Skeletal muscle satellite cell (primary cell): ENCODE results near the gene ARL5C. TPM values are rescaled to one million over a fixed set of nuclear protein-coding genes. Genes with fewer than 3 reads are reported as not detected.

Experiments used
- H3K27me3 ChIP-seq: 2 replicates; pipeline ENCODE4 v1.7.0; 2013; ENCODE audit warnings: low read length; ENCODE audit not compliant: control insufficient read depth, insufficient read depth
- H3K36me3 ChIP-seq: 2 replicates; pipeline ENCODE4 v1.7.0; 2013; ENCODE audit warnings: mild to moderate bottlenecking, control low read depth, low read length; ENCODE audit not compliant: insufficient read depth
- H3K4me1 ChIP-seq: 2 replicates; pipeline ENCODE4 v1.7.0; 2013; ENCODE audit warnings: low read length; ENCODE audit not compliant: control insufficient read depth, insufficient read depth
- H3K4me2 ChIP-seq: 2 replicates; pipeline ENCODE4 v1.7.0; 2013; ENCODE audit warnings: mild to moderate bottlenecking, low read length
- H3K4me3 ChIP-seq: 2 replicates; pipeline ENCODE4 v1.7.0; 2013; ENCODE audit warnings: low read length
- H3K9ac ChIP-seq: 2 replicates; pipeline ENCODE4 v1.7.0; 2013; ENCODE audit warnings: mild to moderate bottlenecking, low read depth, low read length, moderate library complexity
- H3K9me3 ChIP-seq: replicated peaks from 2 replicates; pipeline ENCODE4 v1.7.0; 2013; ENCODE audit warnings: mild to moderate bottlenecking, control low read depth, low read length
- total RNA-seq: library from RNA; depleted of rRNA; stranded (reverse); fragments of >200 nt; gene quantifications from 2 replicates; pipeline ENCODE4 v1.2.3, GENCODE V29; 2012; rRNA removed

The ARL5C gene
- not detected in 2 replicates for total RNA-seq

DNA sequence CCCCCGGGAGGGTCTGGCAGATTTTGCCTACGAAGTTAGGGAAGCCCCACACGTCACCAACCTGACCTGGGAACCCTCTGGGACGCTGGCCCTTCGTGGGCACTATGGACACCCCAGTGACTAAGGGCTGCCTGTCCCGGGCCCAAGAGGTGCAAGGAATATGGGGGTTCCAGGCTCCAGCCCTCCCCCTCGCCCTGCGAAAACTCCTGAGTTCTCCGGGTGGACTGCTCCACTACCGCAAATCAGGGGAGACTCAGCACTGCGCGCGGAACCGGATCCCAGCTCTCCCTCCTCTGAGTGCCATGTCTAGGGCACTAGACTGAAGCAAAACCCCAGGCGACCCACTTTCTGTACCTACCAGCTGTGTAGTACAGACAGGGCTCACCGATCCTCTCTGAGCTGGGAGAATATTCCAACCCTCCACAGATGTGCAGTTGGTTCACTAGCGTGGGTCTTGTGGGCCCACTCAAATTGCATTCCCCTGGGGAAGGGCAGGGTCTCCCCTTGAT is at the start of gene ARL5C:
TSS of gene ARL5C (minus strand) at position 321 of the 509 bp plus-strand sequence. CDS start 401 bp downstream, outside the sequence.
- H3K4me2 ChIP-seq, result peak within 1 kb of the TSS; percentile 77
- peak within 1 kb of the TSS; percentile 24 for H3K9ac ChIP-seq
- H3K9me3 ChIP-seq, result no peaks in the 10 kb centered on the region
- peaks cover 40% of the 10 kb centered on the region for H3K27me3 ChIP-seq
- no peaks in the 10 kb centered on the region for H3K36me3 ChIP-seq
- H3K4me1 ChIP-seq, result peaks cover 4% of the 10 kb centered on the region
- peak within 1 kb of the TSS; percentile 69 for H3K4me3 ChIP-seq

GRCh38 chr17:39213852-39214251 is 47.9 kb upstream of the ARL5C start:
- Histone ChIP-seq H3K9me3 (no peaks in the 10 kb centered on the region), H3K4me3 (no peak overlapping the region), H3K4me1 (peaks cover 25% of the 10 kb centered on the region), H3K4me2 (no peak overlapping the region), H3K36me3 (no peaks in the 10 kb centered on the region), H3K27me3 (peaks cover 17% of the 10 kb centered on the region), H3K9ac (no peak overlapping the region)

GRCh38 chr17:39212841-39213480 is 47.0 kb upstream of the ARL5C start:
- no peak overlapping the region for H3K4me3 ChIP-seq
- H3K4me2 ChIP-seq, result no peak overlapping the region
- H3K36me3 ChIP-seq, result no peaks in the 10 kb centered on the region
- H3K27me3 ChIP-seq, result peaks cover 15% of the 10 kb centered on the region
- no peak overlapping the region for H3K9ac ChIP-seq
- no peaks in the 10 kb centered on the region for H3K9me3 ChIP-seq
- H3K4me1 ChIP-seq, result peaks cover 34% of the 10 kb centered on the region

GRCh38 chr17:39212195-39212810 is 46.3 kb upstream of the ARL5C start:
- Histone ChIP-seq H3K9me3 (no peaks in the 10 kb centered on the region), H3K4me3 (no peak overlapping the region), H3K4me1 (peaks cover 36% of the 10 kb centered on the region), H3K4me2 (no peak overlapping the region), H3K27me3 (peaks cover 11% of the 10 kb centered on the region), H3K36me3 (no peaks in the 10 kb centered on the region), H3K9ac (no peak overlapping the region)

DNA sequence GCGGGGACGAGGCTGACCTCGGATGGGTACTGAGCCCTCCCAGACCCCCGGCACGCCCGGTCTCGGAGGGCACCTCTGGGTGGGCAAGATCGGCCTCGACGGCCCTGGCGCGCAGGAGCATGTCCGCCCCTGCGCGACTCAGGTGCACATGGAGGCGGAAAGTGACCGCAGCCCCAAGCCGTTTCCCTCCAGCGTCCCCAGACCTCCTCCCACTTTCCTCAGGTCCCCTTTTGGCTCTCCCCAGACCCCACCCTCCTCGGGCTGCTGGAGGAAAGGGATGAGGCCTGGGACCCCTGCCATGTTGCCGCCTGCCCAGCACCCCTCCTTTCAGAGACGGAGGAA is 44.1 kb upstream of the ARL5C start:
- Histone ChIP-seq H3K9ac (peak overlapping the region; percentile 76), H3K4me1 (peaks cover 40% of the 10 kb centered on the region), H3K4me3 (peak overlapping the region; percentile 52), H3K4me2 (peak overlapping the region; percentile 84), H3K9me3 (no peaks in the 10 kb centered on the region), H3K36me3 (peaks cover 2% of the 10 kb centered on the region), H3K27me3 (no peaks in the 10 kb centered on the region)

- Histone ChIP-seq H3K4me3 (peak overlapping the region; percentile 63), H3K27me3 (no peaks in the 10 kb centered on the region)
These were observed 43.5 kb upstream of the ARL5C start for GRCh38 chr17:39209317-39210092.

DNA sequence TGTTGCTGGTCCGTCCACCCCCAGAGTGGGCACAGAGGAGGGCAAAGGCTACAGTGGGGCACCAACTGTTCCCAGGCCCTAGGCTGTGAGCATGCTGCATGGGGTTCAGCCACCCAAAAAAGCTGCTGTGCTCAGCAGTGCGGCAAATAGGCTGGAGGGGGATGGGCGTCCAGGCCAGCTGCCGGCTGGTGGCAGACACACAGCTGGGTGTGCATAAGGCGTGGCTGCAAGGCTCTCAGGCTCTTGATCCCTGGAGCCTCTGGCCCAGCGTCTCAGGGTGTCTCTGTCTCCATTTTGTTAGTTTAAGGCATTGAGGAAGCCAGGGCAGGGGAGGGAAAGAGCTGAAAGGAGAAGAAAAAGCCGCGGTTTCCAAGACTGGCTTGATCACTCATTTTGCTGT is 42.9 kb upstream of the ARL5C start:
- peaks cover 40% of the 10 kb centered on the region for H3K4me1 ChIP-seq
- H3K4me3 ChIP-seq, result peak overlapping the region; percentile 63
- H3K9me3 ChIP-seq, result no peaks in the 10 kb centered on the region
- peaks cover 14% of the 10 kb centered on the region for H3K36me3 ChIP-seq
- peak overlapping the region; percentile 4 for H3K9ac ChIP-seq
- no peaks in the 10 kb centered on the region for H3K27me3 ChIP-seq
- H3K4me2 ChIP-seq, result peak overlapping the region; percentile 84

More at GRCh38 chr17:39209317-39210092, 43.5 kb upstream of the ARL5C start:
- H3K36me3 ChIP-seq, result peaks cover 8% of the 10 kb centered on the region
- peaks cover 40% of the 10 kb centered on the region for H3K4me1 ChIP-seq
- H3K4me2 ChIP-seq, result peak overlapping the region; percentile 84
- peak overlapping the region; percentile 76 for H3K9ac ChIP-seq
- no peaks in the 10 kb centered on the region for H3K9me3 ChIP-seq

DNA sequence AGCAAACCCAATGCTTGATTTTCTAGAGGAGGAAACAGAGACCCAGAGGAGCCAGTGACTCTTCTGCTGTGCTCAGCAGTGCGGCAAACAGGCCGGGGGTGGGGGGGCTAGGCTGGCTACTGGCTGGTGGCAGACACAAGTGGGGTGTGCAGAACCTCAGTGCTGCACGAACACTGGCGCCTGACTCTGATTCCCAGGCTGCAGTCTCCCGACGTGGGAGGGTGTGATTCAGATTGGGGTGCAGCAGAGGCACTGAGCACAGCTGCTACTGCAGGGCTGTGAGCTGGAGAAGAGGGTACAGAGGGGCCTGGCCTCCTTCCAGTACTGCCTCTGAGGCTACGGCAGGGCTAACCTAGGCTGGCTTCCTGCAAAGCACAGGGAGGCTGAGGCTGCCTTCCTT is 42.2 kb upstream of the ARL5C start:
- Histone ChIP-seq H3K4me1 (peaks cover 40% of the 10 kb centered on the region), H3K9me3 (no peaks in the 10 kb centered on the region), H3K4me2 (peak overlapping the region; percentile 24), H3K27me3 (no peaks in the 10 kb centered on the region), H3K4me3 (no peak overlapping the region), H3K9ac (no peak overlapping the region), H3K36me3 (peaks cover 21% of the 10 kb centered on the region)

- Histone ChIP-seq H3K27me3 (no peaks in the 10 kb centered on the region), H3K36me3 (peaks cover 47% of the 10 kb centered on the region), H3K9ac (no peak overlapping the region), H3K4me3 (no peak overlapping the region), H3K9me3 (no peaks in the 10 kb centered on the region), H3K4me1 (peaks cover 40% of the 10 kb centered on the region), H3K4me2 (no peak overlapping the region)
These were observed 39.2 kb upstream of the ARL5C start for GRCh38 chr17:39205112-39205526.

GRCh38 chr17:39204245-39204644 is 38.3 kb upstream of the ARL5C start:
- Histone ChIP-seq H3K9ac (no peak overlapping the region), H3K36me3 (peaks cover 47% of the 10 kb centered on the region), H3K4me3 (no peak overlapping the region)

DNA sequence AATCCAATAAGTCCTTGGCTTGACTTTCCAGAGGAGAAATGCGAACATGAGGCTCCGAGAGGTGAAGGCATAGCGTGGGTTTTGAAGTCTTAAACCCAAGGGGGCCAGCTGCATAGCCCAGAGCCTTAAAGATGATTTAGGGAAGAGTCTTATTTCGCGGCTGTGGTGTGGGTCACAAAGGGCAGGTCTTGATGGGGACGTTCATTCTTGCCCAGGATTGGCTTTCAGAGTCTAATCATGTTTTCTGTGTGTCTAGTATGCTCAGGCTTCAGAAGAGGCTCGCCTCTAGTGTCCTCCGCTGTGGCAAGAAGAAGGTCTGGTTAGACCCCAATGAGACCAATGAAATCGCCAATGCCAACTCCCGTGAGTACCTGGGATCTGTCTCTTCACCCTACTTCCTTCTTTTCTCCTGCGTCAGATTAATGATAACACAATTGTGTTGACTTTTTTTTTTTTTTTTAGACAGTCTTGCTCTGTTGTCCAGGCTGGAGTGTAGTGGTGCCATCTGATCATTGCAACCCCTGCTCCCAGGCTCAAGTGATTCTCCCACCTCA is 35.1 kb upstream of the ARL5C start:
- Histone ChIP-seq H3K4me2 (peak overlapping the region; percentile 94), H3K36me3 (peaks cover 47% of the 10 kb centered on the region), H3K4me3 (peak overlapping the region; percentile 91), H3K27me3 (no peaks in the 10 kb centered on the region), H3K9ac (peak overlapping the region; percentile 99), H3K4me1 (peaks cover 22% of the 10 kb centered on the region), H3K9me3 (no peaks in the 10 kb centered on the region)

More at GRCh38 chr17:39204245-39204644, 38.3 kb upstream of the ARL5C start:
- Histone ChIP-seq H3K4me2 (no peak overlapping the region), H3K4me1 (peaks cover 32% of the 10 kb centered on the region), H3K9me3 (no peaks in the 10 kb centered on the region), H3K27me3 (no peaks in the 10 kb centered on the region)
